T-helper 1 cell treated with Interleukin-12 subunit alpha and Interleukin-12 subunit beta and Interleukin-4 antibody, amounts not matched to agents 30 μg/mL and 1 μg/mL, for 36 hours (primary cell): Measurements from ENCODE around the gene IGSF21.

Experiments
- H3K27ac Mint-ChIP-seq: one replicate; pipeline ENCODE4 v1.8.0; 2021; ENCODE audit warnings: mild to moderate bottlenecking, mixed read lengths
- H3K27me3 Mint-ChIP-seq: one replicate; pipeline ENCODE4 v1.8.0; 2021; ENCODE audit warnings: low read depth, mixed read lengths
- H3K36me3 Mint-ChIP-seq: one replicate; pipeline ENCODE4 v1.8.0; 2021; ENCODE audit warnings: low read depth, mixed read lengths
- H3K4me1 Mint-ChIP-seq: one replicate; pipeline ENCODE4 v1.8.0; 2021; ENCODE audit warnings: low read depth, mixed read lengths
- H3K4me3 Mint-ChIP-seq: one replicate; pipeline ENCODE4 v1.8.0; 2021; ENCODE audit warnings: mild to moderate bottlenecking, moderate library complexity, mixed read lengths
- H3K9me3 Mint-ChIP-seq: one replicate; pipeline ENCODE4 v1.8.0; 2021; ENCODE audit warnings: mixed read lengths

The IGSF21 gene

DNA sequence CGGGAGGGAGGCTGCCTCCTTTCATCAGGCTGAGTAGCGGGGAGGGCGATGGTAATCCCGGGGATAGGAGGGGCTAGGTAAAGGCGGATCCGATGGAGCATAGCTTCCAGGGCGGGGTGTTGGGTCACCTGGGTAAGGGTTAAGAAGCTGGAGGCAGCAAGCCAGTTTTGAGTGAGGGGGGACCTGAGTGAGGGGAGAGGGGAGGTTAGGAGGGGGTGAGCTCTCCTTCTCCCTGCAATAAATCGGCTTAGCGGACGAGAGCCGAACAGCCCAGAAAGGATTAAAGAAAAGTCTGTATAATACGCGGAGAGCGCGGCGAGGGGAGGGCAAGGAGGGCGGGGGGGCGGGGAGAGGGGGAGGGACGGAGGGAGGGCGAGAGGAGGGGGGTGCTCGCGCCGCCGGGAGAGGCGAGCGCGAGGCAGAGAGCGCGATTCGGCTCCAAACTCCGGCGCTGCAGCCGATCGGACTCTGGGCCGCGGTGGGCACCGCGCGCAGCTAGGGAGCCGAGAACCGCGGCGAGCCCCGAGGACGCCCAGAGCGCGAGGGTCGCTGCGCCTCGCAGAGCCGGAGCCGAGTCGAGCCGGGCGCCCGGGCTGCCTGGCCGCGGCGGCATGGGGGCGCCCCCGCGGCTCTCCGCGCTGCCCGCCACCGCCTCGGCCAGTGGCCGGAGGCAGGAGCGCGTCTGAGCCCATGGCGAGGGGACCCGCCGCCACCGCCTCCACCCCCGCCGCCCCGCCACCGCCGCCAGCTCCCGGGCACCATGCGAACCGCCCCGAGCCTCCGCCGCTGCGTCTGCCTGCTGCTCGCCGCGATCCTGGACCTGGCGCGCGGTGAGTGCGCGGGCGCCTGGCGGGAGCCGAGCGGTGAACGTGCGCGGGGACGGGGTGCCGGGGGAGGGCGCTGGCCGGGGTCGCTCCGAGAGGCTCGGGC, at the start of gene IGSF21:
IGSF21 (plus strand) TSS at position 430 of the 930 bp plus-strand sequence; CDS start at position 761, 331 bp downstream.
- Mint-ChIP-seq H3K27me3 (peaks cover 60% of the 10 kb centered on the region), H3K4me1 (peaks cover 2% of the 10 kb centered on the region), H3K9me3 (no peaks in the 10 kb centered on the region)

DNA sequence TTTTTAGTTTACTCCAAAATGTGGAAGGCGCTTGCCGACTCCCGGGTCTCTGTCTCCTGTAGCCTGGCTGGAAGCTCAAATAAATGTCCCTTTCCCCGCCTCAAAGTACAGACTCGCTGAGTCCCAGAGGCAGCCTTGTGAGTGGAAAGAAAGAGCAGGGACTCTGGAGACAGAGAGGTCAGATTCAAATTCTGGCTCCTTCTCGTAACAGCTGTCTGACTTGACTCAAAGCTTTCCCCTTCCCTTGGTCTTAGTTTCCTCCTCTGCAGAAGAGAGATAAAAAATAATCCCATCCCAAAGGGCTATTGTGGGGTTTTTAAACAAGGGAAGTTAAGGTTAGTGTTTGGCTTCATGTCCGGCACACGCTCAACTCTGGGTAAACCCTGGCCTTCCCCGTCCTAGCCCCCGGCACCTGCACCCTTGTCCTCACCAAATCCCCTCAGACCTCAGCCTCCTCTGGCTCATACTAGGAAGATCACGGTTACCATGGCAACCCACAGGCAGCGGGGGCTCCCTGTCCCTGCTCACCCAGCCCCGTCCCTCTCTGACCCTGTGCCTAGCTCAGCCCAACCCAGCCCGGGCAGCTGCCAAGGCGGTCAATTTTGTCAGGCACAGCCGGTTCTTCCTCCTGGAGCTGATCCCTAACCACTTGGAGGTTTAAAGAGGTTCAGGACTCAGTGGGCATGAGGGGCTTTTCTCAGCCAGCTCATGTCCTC, 49.2 kb upstream of the IGSF21 start:
- Mint-ChIP-seq H3K9me3 (no peaks in the 10 kb centered on the region), H3K4me3 (no peak overlapping the region), H3K27me3 (no peaks in the 10 kb centered on the region), H3K36me3 (no peaks in the 10 kb centered on the region), H3K4me1 (no peaks in the 10 kb centered on the region), H3K27ac (no peak overlapping the region)

More for the DNA sequence above, at the start of gene IGSF21:
- Mint-ChIP-seq H3K36me3 (no peaks in the 10 kb centered on the region), H3K27ac (no peak within 1 kb of the TSS), H3K4me3 (no peak within 1 kb of the TSS)

- no peak overlapping the region for H3K4me3 Mint-ChIP-seq
- no peak overlapping the region for H3K27ac Mint-ChIP-seq
- no peaks in the 10 kb centered on the region for H3K36me3 Mint-ChIP-seq
- H3K27me3 Mint-ChIP-seq, result no peaks in the 10 kb centered on the region
- H3K4me1 Mint-ChIP-seq, result no peaks in the 10 kb centered on the region
- no peaks in the 10 kb centered on the region for H3K9me3 Mint-ChIP-seq
Measured at GRCh38 chr1:18058981-18059605, 48.5 kb upstream of the IGSF21 start.

- Mint-ChIP-seq H3K4me3 (no peak overlapping the region), H3K36me3 (no peaks in the 10 kb centered on the region), H3K27me3 (no peaks in the 10 kb centered on the region), H3K27ac (no peak overlapping the region), H3K4me1 (no peaks in the 10 kb centered on the region), H3K9me3 (no peaks in the 10 kb centered on the region)
Measured at GRCh38 chr1:18060366-18060765, 47.2 kb upstream of the IGSF21 start.

GRCh38 chr1:18062185-18062584, 45.4 kb upstream of the IGSF21 start:
- no peaks in the 10 kb centered on the region for H3K9me3 Mint-ChIP-seq
- no peaks in the 10 kb centered on the region for H3K4me1 Mint-ChIP-seq
- no peak overlapping the region for H3K4me3 Mint-ChIP-seq
- H3K36me3 Mint-ChIP-seq, result no peaks in the 10 kb centered on the region
- H3K27me3 Mint-ChIP-seq, result no peaks in the 10 kb centered on the region
- H3K27ac Mint-ChIP-seq, result no peak overlapping the region

GRCh38 chr1:18064534-18064933, 43.1 kb upstream of the IGSF21 start:
- Mint-ChIP-seq H3K27me3 (no peaks in the 10 kb centered on the region), H3K4me1 (no peaks in the 10 kb centered on the region), H3K36me3 (no peaks in the 10 kb centered on the region), H3K4me3 (no peak overlapping the region), H3K27ac (no peak overlapping the region), H3K9me3 (peaks cover 3% of the 10 kb centered on the region)

- Mint-ChIP-seq H3K36me3 (no peaks in the 10 kb centered on the region), H3K9me3 (peaks cover 3% of the 10 kb centered on the region), H3K4me3 (no peak overlapping the region), H3K27ac (no peak overlapping the region), H3K27me3 (no peaks in the 10 kb centered on the region), H3K4me1 (peaks cover 2% of the 10 kb centered on the region)
Measured at GRCh38 chr1:18066576-18066975, 41.0 kb upstream of the IGSF21 start.

DNA sequence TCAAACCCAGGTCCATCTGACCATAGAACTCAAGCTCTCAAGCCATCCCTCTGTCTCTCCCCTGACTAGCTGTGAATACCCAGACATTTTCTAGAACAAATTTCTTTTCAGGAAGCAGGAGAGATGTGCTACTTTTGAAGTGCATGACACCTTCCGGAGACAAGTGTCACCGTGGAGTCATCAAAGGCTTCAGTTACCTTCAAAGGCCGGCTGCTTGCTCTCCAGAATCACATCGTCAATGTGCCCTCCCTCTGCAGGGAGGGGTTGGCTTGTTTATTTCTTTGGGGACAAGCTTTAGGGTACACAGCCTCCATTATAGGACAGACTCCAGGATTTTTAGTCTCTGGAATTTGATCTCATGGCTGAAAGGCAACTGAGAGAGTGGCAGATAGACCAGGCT, 37.7 kb upstream of the IGSF21 start:
- Mint-ChIP-seq H3K36me3 (no peaks in the 10 kb centered on the region), H3K4me1 (peaks cover 2% of the 10 kb centered on the region), H3K4me3 (no peak overlapping the region), H3K27ac (no peak overlapping the region), H3K27me3 (no peaks in the 10 kb centered on the region), H3K9me3 (peaks cover 3% of the 10 kb centered on the region)

DNA sequence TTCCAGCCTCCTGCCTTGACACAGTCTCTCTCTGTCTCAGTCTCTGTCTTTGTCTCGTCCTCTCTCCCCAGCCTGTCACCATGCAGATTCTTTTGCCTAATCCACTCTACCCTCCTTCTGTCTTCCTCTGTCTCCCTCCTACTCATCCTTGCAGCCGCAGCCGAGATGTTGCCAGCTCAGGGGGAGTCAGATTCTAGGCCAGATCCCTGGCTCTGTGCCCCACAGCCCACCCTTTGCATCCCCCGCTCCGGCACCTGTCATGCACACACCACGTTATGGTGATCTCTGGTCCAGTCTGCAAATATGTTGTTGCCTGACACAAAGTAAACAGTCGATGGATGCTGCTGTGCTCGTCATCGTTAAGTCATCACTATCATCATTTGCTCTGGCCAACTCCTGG, 35.5 kb upstream of the IGSF21 start:
- Mint-ChIP-seq H3K27me3 (no peaks in the 10 kb centered on the region), H3K9me3 (peaks cover 3% of the 10 kb centered on the region), H3K36me3 (no peaks in the 10 kb centered on the region), H3K4me3 (no peak overlapping the region), H3K4me1 (peaks cover 2% of the 10 kb centered on the region), H3K27ac (no peak overlapping the region)

- Mint-ChIP-seq H3K27ac (no peak overlapping the region), H3K36me3 (no peaks in the 10 kb centered on the region), H3K4me3 (no peak overlapping the region), H3K27me3 (no peaks in the 10 kb centered on the region), H3K4me1 (peaks cover 2% of the 10 kb centered on the region), H3K9me3 (no peaks in the 10 kb centered on the region)
Measured at GRCh38 chr1:18073066-18073642, 34.4 kb upstream of the IGSF21 start.

DNA sequence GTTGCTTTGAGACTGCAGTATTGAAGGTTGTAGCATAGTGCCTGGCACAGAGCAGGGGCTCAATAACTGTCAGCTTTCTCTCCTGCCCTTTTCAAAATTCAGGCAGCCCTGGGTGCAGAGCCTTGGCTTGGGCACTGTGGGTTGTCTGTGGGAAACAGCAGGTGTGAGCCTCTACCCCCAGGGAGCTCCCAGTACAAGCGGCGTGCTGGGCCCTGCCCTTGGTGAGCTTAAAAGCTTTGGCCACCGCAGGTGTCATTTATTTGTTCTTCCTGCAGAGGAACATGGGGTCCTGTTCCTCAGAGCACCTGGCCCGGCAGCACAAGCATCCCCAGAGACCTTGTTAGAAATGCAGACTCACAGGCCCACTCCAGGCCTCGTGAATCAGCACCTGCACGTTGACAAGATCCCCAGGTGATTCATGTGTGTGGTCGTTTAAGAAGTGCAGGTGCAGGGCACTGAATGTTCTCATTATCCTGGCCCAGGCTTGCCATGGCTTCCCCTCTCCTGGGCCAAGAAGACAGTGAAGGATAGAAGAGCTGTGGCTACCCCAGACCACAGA, 29.9 kb upstream of the IGSF21 start:
- no peaks in the 10 kb centered on the region for H3K4me1 Mint-ChIP-seq
- no peak overlapping the region for H3K4me3 Mint-ChIP-seq
- no peaks in the 10 kb centered on the region for H3K9me3 Mint-ChIP-seq
- H3K36me3 Mint-ChIP-seq, result no peaks in the 10 kb centered on the region
- no peaks in the 10 kb centered on the region for H3K27me3 Mint-ChIP-seq
- no peak overlapping the region for H3K27ac Mint-ChIP-seq

DNA sequence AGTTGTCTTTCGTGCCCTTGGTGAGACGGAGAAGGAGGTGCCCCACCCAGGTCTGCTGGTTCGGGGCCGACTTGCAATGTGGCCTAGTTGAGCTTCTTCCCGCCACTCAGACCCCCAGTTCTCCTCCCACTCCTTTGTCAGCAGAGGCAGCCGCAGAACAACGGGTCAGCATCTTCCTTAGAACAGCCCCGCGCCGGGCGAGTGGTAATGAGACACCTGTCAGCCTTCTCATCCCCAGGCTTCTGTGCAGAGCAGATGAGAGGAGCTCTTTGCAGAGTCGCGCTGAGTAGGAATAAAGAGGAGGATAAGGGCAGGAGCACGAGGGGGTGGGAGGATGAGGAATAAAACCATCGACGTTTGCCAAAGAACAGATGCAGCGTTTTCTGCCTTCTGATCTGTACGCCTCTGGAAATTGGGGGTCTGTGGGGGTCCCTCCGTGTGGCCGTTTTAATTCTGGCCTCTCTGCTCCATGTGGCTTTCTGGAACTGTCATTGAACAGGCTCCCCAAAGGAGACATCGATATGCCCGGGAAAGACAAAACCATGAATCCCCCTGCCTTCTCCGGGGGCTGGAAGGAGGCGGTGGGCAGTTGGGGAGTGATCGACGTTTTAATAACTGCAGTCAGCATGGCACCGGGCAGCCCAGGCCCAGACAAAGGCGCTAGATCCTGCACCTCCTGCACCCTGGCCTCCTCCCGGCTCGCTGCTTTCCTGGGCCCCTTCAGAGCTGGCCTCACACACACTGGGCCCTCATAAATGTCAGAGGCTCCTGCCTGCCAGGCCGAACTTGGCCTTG, 27.5 kb upstream of the IGSF21 start:
- Mint-ChIP-seq H3K27ac (no peak overlapping the region), H3K4me3 (no peak overlapping the region), H3K4me1 (no peaks in the 10 kb centered on the region), H3K36me3 (no peaks in the 10 kb centered on the region), H3K27me3 (no peaks in the 10 kb centered on the region), H3K9me3 (no peaks in the 10 kb centered on the region)

DNA sequence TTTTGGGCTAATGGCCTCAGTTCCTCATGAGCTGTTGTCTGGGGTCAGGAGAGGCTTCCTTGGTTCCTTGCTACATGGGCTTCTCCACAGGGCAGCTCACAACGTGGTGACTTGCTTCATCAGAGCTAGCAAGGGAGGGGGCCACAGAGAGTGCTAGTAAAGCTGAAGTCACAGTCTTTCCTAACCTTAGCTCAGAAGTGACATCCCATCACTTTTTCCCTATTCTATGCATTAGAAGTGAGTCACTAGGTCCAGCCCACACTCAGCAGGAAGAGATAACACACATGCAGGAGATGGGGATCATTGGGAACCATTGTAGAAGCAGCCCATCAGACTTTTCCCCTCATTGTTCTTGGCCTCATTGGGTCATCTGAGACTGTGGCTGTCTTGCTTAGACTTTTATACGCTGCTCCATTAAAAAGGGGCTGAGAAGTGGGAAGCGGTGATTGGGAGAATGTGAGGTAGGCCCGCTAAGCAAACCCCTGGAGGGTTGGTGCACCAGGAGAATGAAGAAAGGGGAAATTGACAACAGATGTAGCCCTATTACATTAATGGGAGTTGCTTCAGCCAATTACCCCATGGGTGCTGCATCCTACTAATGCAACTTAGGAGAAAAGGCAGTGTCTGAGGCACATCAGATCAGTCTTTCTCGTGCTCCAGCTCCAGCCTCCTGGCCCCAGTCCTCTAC, 22.1 kb upstream of the IGSF21 start:
- Mint-ChIP-seq H3K27ac (no peak overlapping the region), H3K9me3 (no peaks in the 10 kb centered on the region), H3K36me3 (no peaks in the 10 kb centered on the region), H3K4me1 (no peaks in the 10 kb centered on the region), H3K27me3 (no peaks in the 10 kb centered on the region), H3K4me3 (no peak overlapping the region)
